PFSK-1 (cell line): Measurements from ENCODE around the gene AQP5.

Experiments used
- POLR2AphosphoS5 ChIP-seq: IDR thresholded peaks from 2 replicates; pipeline ENCODE4 v1.6.1; 2012; ENCODE audit warnings: low read depth, mild to moderate bottlenecking, control low read depth, low read length, moderate library complexity
- SIN3A ChIP-seq: IDR thresholded peaks from 2 replicates; pipeline ENCODE4 v1.6.1; 2012; ENCODE audit warnings: mild to moderate bottlenecking, low read length, moderate library complexity, borderline replicate concordance; ENCODE audit not compliant: insufficient read depth
- TAF1 ChIP-seq: IDR thresholded peaks from 2 replicates; pipeline ENCODE4 v1.6.1; 2012; ENCODE audit warnings: low read length, control low read depth, borderline replicate concordance; ENCODE audit not compliant: insufficient read depth
- TF ChIP-seq, protein P1 (sequence below), 2 experiments: IDR thresholded peaks; 2 replicates each; pipeline versions ENCODE4 v1.6.1 to v1.8.0; 2011 to 2012; ENCODE audit warnings: low read depth in 2 of 2, low read length in 2 of 2, control low read depth in 1 of 2, inconsistent platforms in 1 of 2, mild to moderate bottlenecking in 1 of 2, moderate library complexity in 1 of 2; ENCODE audit not compliant: insufficient read depth in 1 of 2

- TF ChIP-seq, protein P1, sequence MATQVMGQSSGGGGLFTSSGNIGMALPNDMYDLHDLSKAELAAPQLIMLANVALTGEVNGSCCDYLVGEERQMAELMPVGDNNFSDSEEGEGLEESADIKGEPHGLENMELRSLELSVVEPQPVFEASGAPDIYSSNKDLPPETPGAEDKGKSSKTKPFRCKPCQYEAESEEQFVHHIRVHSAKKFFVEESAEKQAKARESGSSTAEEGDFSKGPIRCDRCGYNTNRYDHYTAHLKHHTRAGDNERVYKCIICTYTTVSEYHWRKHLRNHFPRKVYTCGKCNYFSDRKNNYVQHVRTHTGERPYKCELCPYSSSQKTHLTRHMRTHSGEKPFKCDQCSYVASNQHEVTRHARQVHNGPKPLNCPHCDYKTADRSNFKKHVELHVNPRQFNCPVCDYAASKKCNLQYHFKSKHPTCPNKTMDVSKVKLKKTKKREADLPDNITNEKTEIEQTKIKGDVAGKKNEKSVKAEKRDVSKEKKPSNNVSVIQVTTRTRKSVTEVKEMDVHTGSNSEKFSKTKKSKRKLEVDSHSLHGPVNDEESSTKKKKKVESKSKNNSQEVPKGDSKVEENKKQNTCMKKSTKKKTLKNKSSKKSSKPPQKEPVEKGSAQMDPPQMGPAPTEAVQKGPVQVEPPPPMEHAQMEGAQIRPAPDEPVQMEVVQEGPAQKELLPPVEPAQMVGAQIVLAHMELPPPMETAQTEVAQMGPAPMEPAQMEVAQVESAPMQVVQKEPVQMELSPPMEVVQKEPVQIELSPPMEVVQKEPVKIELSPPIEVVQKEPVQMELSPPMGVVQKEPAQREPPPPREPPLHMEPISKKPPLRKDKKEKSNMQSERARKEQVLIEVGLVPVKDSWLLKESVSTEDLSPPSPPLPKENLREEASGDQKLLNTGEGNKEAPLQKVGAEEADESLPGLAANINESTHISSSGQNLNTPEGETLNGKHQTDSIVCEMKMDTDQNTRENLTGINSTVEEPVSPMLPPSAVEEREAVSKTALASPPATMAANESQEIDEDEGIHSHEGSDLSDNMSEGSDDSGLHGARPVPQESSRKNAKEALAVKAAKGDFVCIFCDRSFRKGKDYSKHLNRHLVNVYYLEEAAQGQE (IDR thresholded peaks at IDR 0.05; ENCODE audit: insufficient read depth in 1 of 2, low read depth in 2 of 2, low read length in 2 of 2): no peak
- TF ChIP-seq TAF1 (no peak), POLR2AphosphoS5 (no peak), SIN3A (no peak)
Measured at GRCh38 chr12:49920915-49921286, 40.8 kb upstream of the AQP5 start.
